GM23338 (cell line): Measurements from ENCODE around the gene MCTP1. TPM values are rescaled to one million over a fixed set of nuclear protein-coding genes. Genes with fewer than 3 reads are reported as not detected.

Experiments used
- ATAC-seq: fragments of 200-7000 bp; cut with Tn5 transposase; 3 replicates; pipeline ENCODE4 v1.9.1; 2020
- DNase-seq: peaks from one replicate; pipeline ENCODE4 v3.0.0-alpha.2; 2015; ENCODE audit warnings: low spot score
- H2AFZ ChIP-seq: fragments of 200-600 bp; sonication (generic); 2 replicates; pipeline ENCODE4 v1.8.0; 2016; ENCODE audit warnings: antibody characterized with exemption, mild to moderate bottlenecking, moderate library complexity
- H3F3A ChIP-seq: fragments of 200-600 bp; sonication (generic); replicated peaks from 2 replicates; pipeline ENCODE4 v1.8.0; 2017; ENCODE audit warnings: antibody characterized with exemption, mixed run types, low read depth
- H3K27ac ChIP-seq: fragments of 200-600 bp; sonication (generic); 2 replicates; pipeline ENCODE4 v1.6.1; 2016; ENCODE audit warnings: low read depth
- H3K27me3 ChIP-seq: fragments of 200-600 bp; sonication (generic); 2 replicates; pipeline ENCODE4 v1.8.0; 2016; ENCODE audit warnings: mild to moderate bottlenecking, mixed run types, moderate library complexity; ENCODE audit not compliant: insufficient read depth
- H3K36me3 ChIP-seq: fragments of 200-600 bp; sonication (generic); 2 replicates; pipeline ENCODE4 v1.8.0; 2016; ENCODE audit warnings: mild to moderate bottlenecking; ENCODE audit not compliant: insufficient read depth
- H3K4me1 ChIP-seq: fragments of 200-600 bp; sonication (generic); 2 replicates; pipeline ENCODE4 v1.8.0; 2016; ENCODE audit warnings: mild to moderate bottlenecking, moderate library complexity; ENCODE audit not compliant: insufficient read depth
- H3K4me2 ChIP-seq: fragments of 200-600 bp; sonication (generic); 2 replicates; pipeline ENCODE4 v1.7.1; 2017; ENCODE audit warnings: mixed run types
- H3K4me3 ChIP-seq: fragments of 200-600 bp; sonication (generic); 2 replicates; pipeline ENCODE4 v1.6.1; 2016; ENCODE audit warnings: mixed run types
- H3K79me2 ChIP-seq: fragments of 200-600 bp; sonication (generic); replicated peaks from 2 replicates; pipeline ENCODE4 v1.8.0; 2017; ENCODE audit warnings: mild to moderate bottlenecking; ENCODE audit not compliant: insufficient read depth
- H3K9me2 ChIP-seq: fragments of 200-600 bp; sonication (generic); 2 replicates; pipeline ENCODE4 v1.8.0; 2017; ENCODE audit not compliant: insufficient read depth
- H4K20me1 ChIP-seq: fragments of 200-600 bp; sonication (generic); replicated peaks from 2 replicates; pipeline ENCODE4 v1.8.0; 2017; ENCODE audit warnings: mild to moderate bottlenecking; ENCODE audit not compliant: insufficient read depth
- H3K27ac Mint-ChIP-seq: 2 replicates; pipeline ENCODE4 v1.8.0; 2020; ENCODE audit warnings: inconsistent platforms, mild to moderate bottlenecking, moderate library complexity, mixed read lengths
- H3K27me3 Mint-ChIP-seq: 3 replicates; pipeline ENCODE4 v1.8.0; 2022; ENCODE audit warnings: low read depth, mild to moderate bottlenecking, moderate library complexity, mixed read lengths, inconsistent platforms; ENCODE audit not compliant: insufficient read depth, poor library complexity
- H3K36me3 Mint-ChIP-seq: 3 replicates; pipeline ENCODE4 v1.8.0; 2021; ENCODE audit warnings: low read depth, mild to moderate bottlenecking, inconsistent platforms, moderate library complexity, mixed read lengths
- H3K4me1 Mint-ChIP-seq: 3 replicates; pipeline ENCODE4 v1.8.0; 2020; ENCODE audit warnings: mild to moderate bottlenecking, inconsistent platforms, mixed read lengths
- H3K4me3 Mint-ChIP-seq: 3 replicates; pipeline ENCODE4 v1.8.0; 2021; ENCODE audit warnings: moderate library complexity, mild to moderate bottlenecking, inconsistent platforms, mixed read lengths
- H3K9me3 Mint-ChIP-seq: 3 replicates; pipeline ENCODE4 v1.8.0; 2020; ENCODE audit warnings: moderate library complexity, mild to moderate bottlenecking, inconsistent platforms, mixed read lengths
- CREB1 ChIP-seq: fragments of 250-450 bp; sonication (Bioruptor Pico); IDR thresholded peaks from 2 replicates; pipeline ENCODE4 v1.5.0; 2020; ENCODE audit warnings: low read depth, mild to moderate bottlenecking, moderate library complexity
- CTCF ChIP-seq, 2 experiments: fragments of 200-600 bp in 1 of 2; sonication (generic) in 1 of 2; conservative IDR thresholded peaks; 2 replicates each; pipeline versions ENCODE4 v1.5.1 to v1.6.1; 2016 to 2017; ENCODE audit warnings: antibody characterized with exemption in 2 of 2, low read depth in 2 of 2, mild to moderate bottlenecking in 2 of 2, moderate library complexity in 1 of 2
- ETS1 ChIP-seq: IDR thresholded peaks from 2 replicates; pipeline ENCODE4 v1.6.1; 2016; ENCODE audit warnings: antibody characterized with exemption
- EZH2 ChIP-seq: fragments of 200-600 bp; sonication (generic); IDR thresholded peaks from one replicate; pipeline ENCODE4 v1.8.0; 2017; ENCODE audit warnings: antibody characterized with exemption, mild to moderate bottlenecking, low read depth; ENCODE audit not compliant: unreplicated experiment
- EZH2phosphoT487 ChIP-seq: fragments of 200-600 bp; sonication (generic); IDR thresholded peaks from one replicate; pipeline ENCODE4 v1.8.1; 2018; ENCODE audit warnings: antibody characterized with exemption; ENCODE audit not compliant: unreplicated experiment
- JUNB ChIP-seq: IDR thresholded peaks from one replicate; pipeline ENCODE4 v1.6.1; 2016; ENCODE audit warnings: antibody characterized with exemption; ENCODE audit not compliant: unreplicated experiment
- NANOG ChIP-seq: IDR thresholded peaks from 2 replicates; pipeline ENCODE4 v1.6.1; 2016; ENCODE audit warnings: antibody characterized with exemption, borderline replicate concordance
- POLR2AphosphoS5 ChIP-seq: IDR thresholded peaks from 2 replicates; pipeline ENCODE4 v1.6.1; 2016; ENCODE audit warnings: antibody characterized with exemption, low read depth
- REST ChIP-seq: IDR thresholded peaks from one replicate; pipeline ENCODE4 v1.6.1; 2018; ENCODE audit warnings: antibody characterized with exemption; ENCODE audit not compliant: unreplicated experiment
- STAT1 ChIP-seq: IDR thresholded peaks from one replicate; pipeline ENCODE4 v1.6.1; 2016; ENCODE audit warnings: antibody characterized with exemption; ENCODE audit not compliant: unreplicated experiment
- ZNF114 ChIP-seq: fragments of 250-450 bp; sonication (Bioruptor Pico); IDR thresholded peaks from 2 replicates; pipeline ENCODE4 v1.5.0; 2020; ENCODE audit warnings: mild to moderate bottlenecking, moderate library complexity
- ZNF331 ChIP-seq: fragments of 250-450 bp; sonication (Bioruptor Pico); IDR thresholded peaks from 2 replicates; pipeline ENCODE4 v1.5.0; 2020; ENCODE audit warnings: low read depth, mild to moderate bottlenecking, moderate library complexity
- ZNF462 ChIP-seq: fragments of 250-450 bp; sonication (Bioruptor Pico); IDR thresholded peaks from 2 replicates; pipeline ENCODE4 v1.5.0; 2020; ENCODE audit warnings: mild to moderate bottlenecking, moderate library complexity
- polyA plus RNA-seq: library from polyadenylated mRNA; unstranded; fragments of >200 nt; fragmentation: Nextera tagmentation; extraction: Ambion mirVana; gene quantifications from 2 replicates; pipeline ENCODE4 v1.2.1, GENCODE V29; 2016
- total RNA-seq: library from RNA; depleted of rRNA; stranded (reverse); fragments of >200 nt; shearing (Covaris generic); gene quantifications from 2 replicates; pipeline ENCODE4 v1.2.3, GENCODE V29; 2014

The MCTP1 gene
- total and polyA plus RNA-seq, 2 experiments from 2014 or later: 3.7 to 4.2 TPM

GRCh38 chr5:95044096-95044495 is 240.8 kb downstream of the MCTP1 start:
- no peaks in the 10 kb centered on the region for H3K79me2 ChIP-seq
- DNase-seq (no peak), ATAC-seq (no peak)
- no peaks in the 10 kb centered on the region for H3K27me3 ChIP-seq
- H3K4me1 ChIP-seq: no peaks in the 10 kb centered on the region
- no peak overlapping the region for H3K4me2 ChIP-seq
- Mint-ChIP-seq H3K27me3 (no peaks in the 10 kb centered on the region), H3K4me3 (no peak overlapping the region), H3K36me3 (no peaks in the 10 kb centered on the region; the same call in 2 of the 3 replicates), H3K27ac (no peak overlapping the region), H3K9me3 (no peaks in the 10 kb centered on the region; the same call in 2 of the 3 replicates), H3K4me1 (peaks cover 5% of the 10 kb centered on the region; the same call in 1 of the 3 replicates)
- peaks cover 4% of the 10 kb centered on the region; the same call in 1 of the 2 replicates for H3K9me2 ChIP-seq
- H2AFZ ChIP-seq: no peak overlapping the region
- H3K36me3 ChIP-seq: no peaks in the 10 kb centered on the region
- H3F3A ChIP-seq: no peaks in the 10 kb centered on the region
- no peak overlapping the region for H3K27ac ChIP-seq
- no peaks in the 10 kb centered on the region for H4K20me1 ChIP-seq
- TF ChIP-seq NANOG: no peak
- TF ChIP-seq ZNF331: no peak
- TF ChIP-seq ETS1: no peak
- TF ChIP-seq POLR2AphosphoS5: no peak
- no peak for TF ChIP-seq REST
- no peak for TF ChIP-seq STAT1
- no peak for TF ChIP-seq EZH2phosphoT487
- TF ChIP-seq ZNF114 (CRISPR knock-in tag): no peak
- no peak for TF ChIP-seq JUNB
- TF ChIP-seq EZH2: no peak
- TF ChIP-seq ZNF462: no peak
- TF ChIP-seq CTCF (conservative IDR thresholded peaks at IDR 0.05; ENCODE audit: low read depth in 2 of 2): no peak
- TF ChIP-seq CREB1 (CRISPR knock-in tag): no peak
- H3K4me3 ChIP-seq: no peak overlapping the region
